Activated CD4-positive, alpha-beta T cell treated with anti-CD3 and anti-CD28 coated beads, Interleukin-2, amount 10 ng/mL, durations not matched to agents 24 days and 14 days (primary cell): ENCODE data around the gene PPP2R5C. TPM values are rescaled to one million over a fixed set of nuclear protein-coding genes. Genes with fewer than 3 reads are reported as not detected.
"Not testable (repeated sequence)": the region's sequence is repeated elsewhere in the genome, so short reads cannot be mapped to it uniquely, and the experiment has no call there.

ENCODE experiments used
- DNase-seq: peaks from one replicate; pipeline ENCODE4 v3.0.0; 2022
- H3K27ac Mint-ChIP-seq: one replicate; pipeline ENCODE4 v1.8.0; 2022; ENCODE audit warnings: mild to moderate bottlenecking, mixed read lengths
- H3K27me3 Mint-ChIP-seq: one replicate; pipeline ENCODE4 v1.8.0; 2022; ENCODE audit warnings: mixed read lengths
- H3K36me3 Mint-ChIP-seq: one replicate; pipeline ENCODE4 v1.8.0; 2022; ENCODE audit warnings: low read depth, mild to moderate bottlenecking, mixed read lengths
- H3K4me1 Mint-ChIP-seq: one replicate; pipeline ENCODE4 v1.8.0; 2021; ENCODE audit warnings: mixed read lengths
- H3K4me3 Mint-ChIP-seq: one replicate; pipeline ENCODE4 v1.8.0; 2022; ENCODE audit warnings: mild to moderate bottlenecking, moderate library complexity, mixed read lengths
- H3K9me3 Mint-ChIP-seq: one replicate; pipeline ENCODE4 v1.8.0; 2021; ENCODE audit warnings: mixed read lengths
- intact Hi-C: fragments of 100-400 bp; cut with micrococcal nuclease; formaldehyde crosslinking; loops from one replicate; pipeline ENCODE4 v1.15.1; 2023
- total RNA-seq: library from RNA; stranded (reverse); gene quantifications from 2 replicates; pipeline ENCODE4 v1.2.3, GENCODE V29; 2022

PPP2R5C gene
- total RNA-seq, 1 donor from 2014 or later: 181 TPM

GRCh38 chr14:101749756-101750155 lies 11.8 kb upstream of the PPP2R5C start:
- H3K9me3 Mint-ChIP-seq, DNase-seq, H3K4me1 Mint-ChIP-seq, H3K27ac Mint-ChIP-seq, H3K36me3 Mint-ChIP-seq, intact Hi-C loops, H3K4me3 Mint-ChIP-seq: not testable (repeated sequence)
- H3K27me3 Mint-ChIP-seq: peaks cover 63% of the 10 kb centered on the region

- no peaks in the 10 kb centered on the region for H3K36me3 Mint-ChIP-seq
- intact Hi-C loops: no loop called here
- H3K4me3 Mint-ChIP-seq: no peak overlapping the region
- DNase-seq: no peak
- H3K27me3 Mint-ChIP-seq: peaks cover 40% of the 10 kb centered on the region
- peaks cover 6% of the 10 kb centered on the region for H3K4me1 Mint-ChIP-seq
- no peak overlapping the region for H3K27ac Mint-ChIP-seq
- peaks cover 8% of the 10 kb centered on the region for H3K9me3 Mint-ChIP-seq
Measured at GRCh38 chr14:101754893-101755292, 6.6 kb upstream of the PPP2R5C start.

- Mint-ChIP-seq H3K4me3 (no peak overlapping the region), H3K4me1 (peaks cover 9% of the 10 kb centered on the region), H3K27me3 (peaks cover 40% of the 10 kb centered on the region), H3K36me3 (no peaks in the 10 kb centered on the region), H3K9me3 (peaks cover 8% of the 10 kb centered on the region), H3K27ac (no peak overlapping the region)
- intact Hi-C loops: no loop called here
- DNase-seq: no peak
Measured at GRCh38 chr14:101755591-101756324, 5.8 kb upstream of the PPP2R5C start.

- Mint-ChIP-seq H3K9me3 (peaks cover 4% of the 10 kb centered on the region), H3K27me3 (peaks cover 30% of the 10 kb centered on the region), H3K4me3 (no peak overlapping the region), H3K36me3 (no peaks in the 10 kb centered on the region), H3K27ac (no peak overlapping the region), H3K4me1 (peaks cover 9% of the 10 kb centered on the region)
- no peak for DNase-seq
- intact Hi-C loops: no loop called here
Measured at GRCh38 chr14:101757064-101757838, 4.3 kb upstream of the PPP2R5C start.

GRCh38 chr14:101757839-101758211 lies 3.7 kb upstream of the PPP2R5C start:
- Mint-ChIP-seq H3K36me3 (peaks cover 2% of the 10 kb centered on the region), H3K9me3 (peaks cover 4% of the 10 kb centered on the region), H3K4me3 (no peak overlapping the region), H3K27ac (no peak overlapping the region), H3K4me1 (peaks cover 15% of the 10 kb centered on the region), H3K27me3 (peaks cover 24% of the 10 kb centered on the region)
- DNase-seq: no peak
- intact Hi-C loops: no loop called here

- Mint-ChIP-seq H3K4me3 (no peak overlapping the region), H3K27me3 (peaks cover 18% of the 10 kb centered on the region), H3K36me3 (peaks cover 10% of the 10 kb centered on the region), H3K27ac (no peak overlapping the region), H3K9me3 (peaks cover 4% of the 10 kb centered on the region), H3K4me1 (peaks cover 21% of the 10 kb centered on the region)
- intact Hi-C loops: no loop called here
- no peak for DNase-seq
Measured at GRCh38 chr14:101758913-101759593, 2.5 kb upstream of the PPP2R5C start.

- H3K27me3 Mint-ChIP-seq: peaks cover 8% of the 10 kb centered on the region
- intact Hi-C loops: loop anchor here (1.0 to 5.0 kb wide), 7 partner anchors 29 to 557 kb away; partner anchors contain the start of genes DYNC1H1, HSP90AA1 and ZNF839
- DNase-seq: peak; percentile 96
- peaks cover 15% of the 10 kb centered on the region for H3K36me3 Mint-ChIP-seq
- H3K4me3 Mint-ChIP-seq: peak overlapping the region; percentile 90
- H3K27ac Mint-ChIP-seq: no peak overlapping the region
- H3K9me3 Mint-ChIP-seq: no peaks in the 10 kb centered on the region
- H3K4me1 Mint-ChIP-seq: peaks cover 34% of the 10 kb centered on the region
Measured at GRCh38 chr14:101760138-101761011, 1.1 kb upstream of the PPP2R5C start.

- Mint-ChIP-seq H3K27me3 (peaks cover 3% of the 10 kb centered on the region), H3K36me3 (peaks cover 26% of the 10 kb centered on the region), H3K9me3 (no peaks in the 10 kb centered on the region), H3K4me3 (peak overlapping the region; percentile 90), H3K27ac (peak overlapping the region; percentile 86), H3K4me1 (peaks cover 40% of the 10 kb centered on the region)
- intact Hi-C loops: loop anchor here (1.0 to 5.0 kb wide), 5 partner anchors 49 to 555 kb away; partner anchors contain the start of genes DYNC1H1, HSP90AA1 and ZNF839
- DNase-seq: peak; percentile 83
Measured at GRCh38 chr14:101761881-101762529, 496 bp downstream of the PPP2R5C start.

- peaks cover 27% of the 10 kb centered on the region for H3K36me3 Mint-ChIP-seq
- intact Hi-C loops: loop anchor here (5.0 kb wide), 1 partner anchor 555 kb away; the partner anchor contains the start of gene ZNF839
- H3K4me3 Mint-ChIP-seq: peak overlapping the region; percentile 90
- no peaks in the 10 kb centered on the region for H3K9me3 Mint-ChIP-seq
- H3K27ac Mint-ChIP-seq: peak overlapping the region; percentile 86
- H3K27me3 Mint-ChIP-seq: peaks cover 3% of the 10 kb centered on the region
- no peak for DNase-seq
- peaks cover 38% of the 10 kb centered on the region for H3K4me1 Mint-ChIP-seq
Measured at GRCh38 chr14:101762530-101763101, 1.1 kb downstream of the PPP2R5C start.

- Mint-ChIP-seq H3K9me3 (no peaks in the 10 kb centered on the region), H3K4me1 (peaks cover 36% of the 10 kb centered on the region), H3K4me3 (peak overlapping the region; percentile 62), H3K27me3 (no peaks in the 10 kb centered on the region), H3K36me3 (peaks cover 32% of the 10 kb centered on the region), H3K27ac (peak overlapping the region; percentile 9)
- no peak for DNase-seq
- intact Hi-C loops: loop anchor here (5.0 kb wide), 1 partner anchor 553 kb away; the partner anchor contains the start of gene ZNF839
Measured at GRCh38 chr14:101763941-101764709, 2.6 kb downstream of the PPP2R5C start.

- intact Hi-C loops: loop anchor here (2.0 kb wide), 1 partner anchor 25 kb away; no protein-coding TSS in a partner anchor
Measured at GRCh38 chr14:101767618-101768362, 6.3 kb downstream of the PPP2R5C start.

More at GRCh38 chr14:101767618-101768362, 6.3 kb downstream of the PPP2R5C start:
- Mint-ChIP-seq H3K9me3 (no peaks in the 10 kb centered on the region), H3K36me3 (peaks cover 30% of the 10 kb centered on the region), H3K4me1 (peaks cover 29% of the 10 kb centered on the region), H3K27me3 (no peaks in the 10 kb centered on the region), H3K27ac (no peak overlapping the region), H3K4me3 (no peak overlapping the region)
- peak; percentile 27 for DNase-seq
